GM12878 (cell line): ENCODE measurements around the gene SETBP1. TPM values are rescaled to one million over a fixed set of nuclear protein-coding genes. Genes with fewer than 3 reads are reported as not detected.

ENCODE experiments used
- BCLAF1 ChIP-seq: fragments of 450-650 bp; IDR thresholded peaks from 2 replicates; pipeline ENCODE4 v1.6.1; 2017; ENCODE audit warnings: antibody characterized with exemption, mild to moderate bottlenecking, moderate library complexity
- DPF2 ChIP-seq: fragments of 450-650 bp; IDR thresholded peaks from 2 replicates; pipeline ENCODE4 v1.6.1; 2017; ENCODE audit warnings: mild to moderate bottlenecking
- E2F4 ChIP-seq: IDR thresholded peaks from 2 replicates; pipeline ENCODE4 v1.6.1; 2012; ENCODE audit warnings: low read depth, low read length, improper control_type of control experiment
- EED ChIP-seq: sonication (generic); IDR thresholded peaks from 2 replicates; pipeline ENCODE4 v1.6.1; 2016; ENCODE audit warnings: antibody characterized with exemption, low read depth
- EP300 ChIP-seq, 2 experiments: fragments of 150-350 bp in 1 of 2; IDR thresholded peaks; 2 replicates each; pipeline ENCODE4 v1.6.1; 2011 to 2012; ENCODE audit warnings: low read depth in 2 of 2, low read length in 2 of 2, borderline replicate concordance in 1 of 2, improper control_type of control experiment in 1 of 2, inconsistent platforms in 1 of 2; ENCODE audit not compliant: control insufficient read depth in 1 of 2
- IKZF2 ChIP-seq, 2 experiments: fragments of 450-650 bp; IDR thresholded peaks; 2 replicates each; pipeline ENCODE4 v1.6.1; 2017; ENCODE audit warnings: mild to moderate bottlenecking in 2 of 2, moderate library complexity in 2 of 2
- MEF2B ChIP-seq: fragments of 450-650 bp; IDR thresholded peaks from 2 replicates; pipeline ENCODE4 v1.6.1; 2018; ENCODE audit warnings: mild to moderate bottlenecking, moderate library complexity; ENCODE audit not compliant: partially characterized antibody, poor library complexity, severe bottlenecking
- MLLT1 ChIP-seq: fragments of 450-650 bp; IDR thresholded peaks from 2 replicates; pipeline ENCODE4 v1.6.1; 2016; ENCODE audit warnings: mild to moderate bottlenecking
- MTA2 ChIP-seq: fragments of 450-650 bp; IDR thresholded peaks from 2 replicates; pipeline ENCODE4 v1.6.1; 2016; ENCODE audit warnings: low read depth, mild to moderate bottlenecking, moderate library complexity
- NFIC ChIP-seq: IDR thresholded peaks from 2 replicates; pipeline ENCODE4 v1.6.1; 2012; ENCODE audit warnings: low read depth, mild to moderate bottlenecking, inconsistent platforms, low read length, moderate library complexity
- NFYA ChIP-seq: IDR thresholded peaks from 2 replicates; pipeline ENCODE4 v1.6.1; 2011; ENCODE audit warnings: low read depth, mild to moderate bottlenecking, low read length, improper control_type of control experiment, borderline replicate concordance
- PBX3 ChIP-seq: IDR thresholded peaks from 2 replicates; pipeline ENCODE4 v1.6.1; 2011; ENCODE audit warnings: mild to moderate bottlenecking, low read depth, low read length, moderate library complexity; ENCODE audit not compliant: insufficient replicate concordance
- RELB ChIP-seq: fragments of 450-650 bp; IDR thresholded peaks from 2 replicates; pipeline ENCODE4 v1.6.1; 2017; ENCODE audit warnings: low read depth, mild to moderate bottlenecking, moderate library complexity
- TCF7 ChIP-seq: IDR thresholded peaks from 2 replicates; pipeline ENCODE4 v1.6.1; 2014; ENCODE audit warnings: antibody characterized with exemption, borderline replicate concordance
- YY1 ChIP-seq: IDR thresholded peaks from 2 replicates; pipeline ENCODE4 v1.6.1; 2011; ENCODE audit warnings: low read depth, mild to moderate bottlenecking, low read length
- ZNF687 ChIP-seq: fragments of 450-650 bp; IDR thresholded peaks from 2 replicates; pipeline ENCODE4 v1.6.1; 2017; ENCODE audit warnings: mild to moderate bottlenecking, moderate library complexity
- polyA plus RNA-seq, 11 experiments: library from polyadenylated mRNA; depleted of rRNA in 4 of 11; unstranded in 6 of 11; stranded (reverse) in 5 of 11; fragments of >200 nt; fragmentation: Nextera tagmentation in 4 of 11; fragmentation: Illumina TruSeq in 1 of 11; extraction: Ambion mirVana in 4 of 11; extraction: Trizol in 1 of 11; gene quantifications; 1 replicate in 1 of 11; 2 replicates in 10 of 11; pipeline versions ENCODE4 v1.2.1 to v1.2.3, GENCODE V29; 2011 to 2016; ENCODE audit warnings: inconsistent platforms in 2 of 11, missing spikeins in 2 of 11, low read depth in 1 of 11
- total RNA-seq, 4 experiments: library from RNA; depleted of rRNA in 3 of 4; stranded (reverse); fragments of >200 nt in 3 of 4; fragmentation: Illumina TruSeq in 1 of 4; extraction: Trizol in 1 of 4; gene quantifications; 2 replicates each; pipeline versions ENCODE4 v1.2.1 to v1.2.3, GENCODE V29; 2013 to 2021

Gene SETBP1
- total and polyA plus RNA-seq, 10 of the 15 experiments (the other 5 are each of a cell fraction or from before 2014, with no cell fraction given) = 0.99 to 29.7 (median 8.3) TPM

- TF ChIP-seq BCLAF1 (no peak), DPF2 (peak; percentile 56; the same call in 1 of the 2 replicates), MTA2 (peak; percentile 75), RELB (peak; percentile 54; the same call in 1 of the 2 replicates), NFYA (no peak), MLLT1 (0 out of 2 replicates have a peak, but pooled peaks have one; percentile 36), NFIC (0 out of 2 replicates have a peak, but pooled peaks have one; percentile 29), MEF2B (peak; percentile 41), ZNF687 (no peak), EP300 (IDR thresholded peaks at IDR 0.05; ENCODE audit: borderline replicate concordance in 1 of 2, control insufficient read depth in 1 of 2, low read depth in 2 of 2, low read length in 2 of 2) (peak; percentile 37 to 54; a peak in 1 of 4 replicates), TCF7 (peak; percentile 66; the same call in 1 of the 2 replicates), PBX3 (peak; percentile 4), YY1 (no peak), E2F4 (no peak), IKZF2 (IDR thresholded peaks at IDR 0.05) (peak; percentile 86 to 88), EED (peak; percentile 63)
These were observed 119.3 kb downstream of the SETBP1 start (continued) for GRCh38 chr18:44799907-44800421.
